ENCODE data around the gene AP2A1. TPM values are rescaled to one million over a fixed set of nuclear protein-coding genes. Genes with fewer than 3 reads are reported as not detected.

The AP2A1 gene
- total RNA-seq, 1 experiment from 2014 or later: 46.5 TPM

DNA sequence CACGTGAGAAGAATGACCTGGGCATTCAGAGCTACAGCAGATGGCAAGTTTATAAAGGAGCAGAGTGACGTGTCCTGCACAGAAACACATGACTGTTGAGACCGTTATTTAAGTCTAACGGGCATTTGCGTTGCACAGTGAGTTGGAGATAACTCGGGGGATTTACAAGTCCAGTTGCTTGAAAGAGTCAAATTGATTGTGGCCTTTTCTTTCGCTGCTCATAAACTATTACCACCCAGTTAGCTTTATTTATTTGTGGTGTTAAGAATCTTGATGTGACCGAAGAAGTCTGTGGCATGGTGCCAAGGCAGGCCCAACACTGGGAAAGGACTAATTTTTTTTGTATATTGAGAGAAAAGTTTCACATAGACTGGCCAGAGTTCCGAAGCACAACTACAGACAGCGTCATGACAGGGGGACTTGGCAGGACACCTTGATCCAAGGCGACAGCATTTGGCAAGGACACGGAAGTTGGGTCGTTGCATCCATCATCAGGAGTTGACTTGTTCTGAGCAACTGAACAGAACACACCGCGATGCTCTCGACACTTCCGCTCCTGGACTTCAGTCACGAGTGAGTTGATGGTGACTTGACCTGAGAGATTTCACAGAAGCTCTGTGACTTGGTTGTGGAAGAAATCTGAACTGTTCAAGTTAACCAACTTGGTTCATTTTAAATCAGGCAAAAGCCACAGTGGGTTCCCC lies 72.2 kb downstream of the AP2A1 start:
- DNase-seq (ENCODE audit: low read depth): no peak

GRCh38 chr19:49839713-49840112 lies 72.9 kb downstream of the AP2A1 start:
- no peak for DNase-seq (ENCODE audit: low read depth)

DNA sequence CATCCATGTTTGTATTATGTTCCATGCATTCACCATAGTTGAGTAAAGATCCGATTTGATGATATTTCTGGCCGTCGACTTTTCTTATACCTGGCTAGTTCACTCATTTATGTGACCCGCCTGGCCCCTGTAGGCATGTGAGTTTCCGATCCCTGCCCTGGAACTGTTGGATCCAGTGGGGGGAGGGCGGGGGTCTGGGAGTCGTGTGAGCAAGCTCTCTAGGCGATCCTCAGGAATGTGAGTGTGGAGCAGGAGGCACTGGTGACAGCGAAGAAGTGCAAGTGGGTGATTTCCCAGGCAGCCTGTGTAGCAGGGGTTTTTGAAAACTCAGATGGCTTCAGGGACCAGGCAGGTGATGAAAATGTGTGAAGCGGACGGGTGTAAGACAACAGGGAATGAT lies 73.5 kb downstream of the AP2A1 start:
- no peak for DNase-seq (ENCODE audit: low read depth)

- DNase-seq (ENCODE audit: low read depth): no peak
These were observed 74.0 kb downstream of the AP2A1 start for GRCh38 chr19:49840736-49841249.

DNA sequence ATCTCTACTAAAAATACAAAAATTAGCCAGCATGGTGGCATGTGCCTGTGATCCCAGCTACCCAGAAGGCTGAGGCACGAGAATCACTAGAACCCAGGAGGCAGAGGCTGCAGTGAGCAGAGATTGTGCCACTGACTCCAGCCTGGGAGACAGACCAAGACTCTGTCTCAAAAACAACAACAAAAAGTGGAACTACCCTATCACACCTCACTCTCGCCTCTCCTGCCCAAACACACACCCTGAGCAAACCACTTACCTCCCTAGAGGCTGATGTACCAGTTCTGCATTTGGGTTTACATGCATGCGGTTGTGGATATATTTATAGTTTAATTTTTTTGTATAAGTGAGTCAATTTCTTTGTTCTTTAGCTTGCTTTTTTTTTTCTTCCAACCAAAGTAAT lies 76.5 kb downstream of the AP2A1 start:
- DNase-seq (ENCODE audit: low read depth): no peak

DNA sequence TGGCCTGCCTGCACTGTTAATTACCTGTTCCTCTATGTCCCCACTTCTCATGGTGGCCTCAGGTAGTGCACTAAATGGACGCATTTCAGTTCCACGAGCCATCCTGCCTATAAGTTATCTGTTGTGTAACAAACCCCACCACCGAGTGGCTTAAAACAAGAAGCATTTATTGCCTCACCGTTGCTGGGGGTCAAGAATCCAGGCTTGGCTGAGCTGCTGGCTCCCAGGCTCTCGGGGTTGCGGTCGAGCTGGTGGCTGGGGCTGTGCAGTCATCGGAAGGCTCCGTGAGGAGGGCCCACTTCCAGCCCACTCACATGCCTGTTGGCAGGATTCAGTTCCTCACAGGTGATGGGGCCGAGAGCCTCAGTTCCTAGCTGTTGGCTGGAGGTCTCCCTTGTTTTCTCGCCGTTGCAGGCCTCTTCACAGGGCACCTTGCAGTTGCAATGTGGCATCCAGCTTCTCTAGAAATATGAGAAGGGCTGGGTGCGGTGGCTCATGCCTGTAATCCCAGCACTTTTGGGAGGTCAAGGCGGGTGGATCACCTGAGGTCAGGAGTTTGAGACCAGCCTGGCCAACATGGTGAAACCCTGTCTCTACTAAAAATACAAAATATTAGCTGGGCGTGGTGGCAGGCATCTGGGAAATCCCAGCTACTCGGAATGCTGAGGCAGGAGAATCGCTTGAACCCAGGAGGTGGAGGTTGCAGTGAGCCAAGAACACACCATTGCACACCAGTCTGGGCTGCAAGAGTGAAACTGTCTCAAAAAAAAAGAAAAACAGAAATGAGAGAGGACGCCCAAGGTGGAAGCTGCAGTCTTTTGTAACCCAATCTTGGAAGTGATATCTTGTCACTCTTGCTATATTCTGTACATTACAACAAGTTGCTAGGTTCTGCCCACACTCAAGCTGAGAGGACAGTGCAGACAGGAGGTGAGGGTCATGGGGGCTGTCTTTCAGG lies 77.6 kb downstream of the AP2A1 start:
- DNase-seq (ENCODE audit: low read depth): peak; percentile 61

DNA sequence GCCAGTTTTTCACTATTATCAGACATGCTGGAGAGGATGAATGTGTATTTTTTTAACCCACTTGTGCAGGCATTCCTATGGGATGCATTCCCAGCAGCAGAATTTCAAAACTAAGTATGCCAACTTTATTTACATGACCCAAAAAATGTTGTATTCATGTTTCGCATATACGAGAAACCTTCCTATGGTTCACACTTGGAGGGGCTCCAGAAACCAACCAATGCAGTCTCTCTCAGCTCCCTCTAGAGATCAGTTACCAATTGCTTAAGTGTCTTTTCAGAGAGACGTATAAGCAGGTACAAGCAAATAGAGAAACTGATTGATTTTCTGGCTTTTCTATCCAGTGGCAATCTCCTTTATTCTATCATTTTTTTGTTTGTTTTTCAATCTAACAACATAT lies 78.6 kb downstream of the AP2A1 start:
- DNase-seq (ENCODE audit: low read depth): no peak

DNA sequence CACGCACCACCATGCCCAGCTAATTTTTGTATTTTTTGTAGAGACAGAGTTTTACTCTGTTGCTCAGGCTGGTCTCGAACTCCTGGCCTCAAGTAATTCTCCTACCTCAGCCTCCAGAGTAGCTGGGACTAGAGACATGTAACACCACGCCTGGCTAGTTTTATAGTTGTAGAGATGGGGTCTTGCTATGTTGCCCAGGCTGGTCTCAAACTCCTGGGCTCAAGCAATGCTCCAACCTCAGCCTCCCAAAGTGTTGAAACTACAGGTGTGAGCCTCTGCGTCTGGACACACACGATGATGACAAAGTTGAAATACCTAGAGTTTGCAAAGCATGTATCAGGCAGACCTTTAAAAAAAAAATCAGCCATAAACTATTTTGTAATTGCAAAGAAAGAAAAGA lies 79.6 kb downstream of the AP2A1 start:
- DNase-seq (ENCODE audit: low read depth): no peak

DNA sequence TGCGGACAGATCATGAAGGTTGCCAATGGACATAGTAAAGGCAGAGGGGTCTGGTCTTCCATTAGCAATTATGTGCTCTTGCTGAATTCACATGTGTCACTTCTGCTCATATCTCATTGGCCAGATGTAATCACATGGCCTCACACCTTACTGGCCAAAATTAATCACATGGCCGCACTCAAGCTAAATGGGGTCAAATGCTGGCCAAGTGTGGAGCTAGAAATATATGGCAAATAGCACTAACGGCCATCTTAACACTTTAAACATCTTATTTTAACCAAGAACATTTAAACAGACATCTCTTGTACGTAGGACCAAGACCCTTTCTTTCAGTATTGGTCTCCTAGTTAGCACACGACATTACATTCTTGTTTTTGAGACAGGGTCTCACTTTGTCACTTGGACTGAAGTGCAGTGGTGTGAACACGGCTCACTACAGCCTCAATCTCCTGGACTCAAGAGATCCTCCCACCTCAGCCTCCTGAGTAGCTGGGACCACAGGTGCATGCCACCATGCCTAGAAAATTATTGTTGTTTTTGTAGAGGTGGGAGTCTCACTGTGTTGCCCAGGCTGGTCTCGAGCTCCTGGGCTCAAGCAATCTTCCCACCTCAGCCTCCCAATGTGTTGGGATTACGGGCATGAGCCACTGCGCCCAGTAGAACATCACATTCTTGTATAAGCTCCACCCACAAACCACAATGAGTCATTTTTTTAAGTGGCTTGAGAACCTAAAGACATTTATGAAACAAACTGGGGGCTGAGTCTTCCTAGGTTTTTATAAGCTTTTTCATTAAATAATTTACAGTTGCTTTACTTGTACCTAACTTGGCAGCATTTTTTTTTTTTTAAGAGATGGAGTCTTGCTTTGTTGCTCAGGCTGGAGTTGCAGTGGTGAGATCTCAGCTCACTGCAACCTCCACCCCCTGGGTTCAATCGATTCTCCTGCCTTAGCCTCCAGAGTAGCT lies 81.2 kb downstream of the AP2A1 start:
- DNase-seq (ENCODE audit: low read depth): peak; percentile 87

- DNase-seq (ENCODE audit: low read depth): no peak
These were observed 82.1 kb downstream of the AP2A1 start for GRCh38 chr19:49848938-49849337.

DNA sequence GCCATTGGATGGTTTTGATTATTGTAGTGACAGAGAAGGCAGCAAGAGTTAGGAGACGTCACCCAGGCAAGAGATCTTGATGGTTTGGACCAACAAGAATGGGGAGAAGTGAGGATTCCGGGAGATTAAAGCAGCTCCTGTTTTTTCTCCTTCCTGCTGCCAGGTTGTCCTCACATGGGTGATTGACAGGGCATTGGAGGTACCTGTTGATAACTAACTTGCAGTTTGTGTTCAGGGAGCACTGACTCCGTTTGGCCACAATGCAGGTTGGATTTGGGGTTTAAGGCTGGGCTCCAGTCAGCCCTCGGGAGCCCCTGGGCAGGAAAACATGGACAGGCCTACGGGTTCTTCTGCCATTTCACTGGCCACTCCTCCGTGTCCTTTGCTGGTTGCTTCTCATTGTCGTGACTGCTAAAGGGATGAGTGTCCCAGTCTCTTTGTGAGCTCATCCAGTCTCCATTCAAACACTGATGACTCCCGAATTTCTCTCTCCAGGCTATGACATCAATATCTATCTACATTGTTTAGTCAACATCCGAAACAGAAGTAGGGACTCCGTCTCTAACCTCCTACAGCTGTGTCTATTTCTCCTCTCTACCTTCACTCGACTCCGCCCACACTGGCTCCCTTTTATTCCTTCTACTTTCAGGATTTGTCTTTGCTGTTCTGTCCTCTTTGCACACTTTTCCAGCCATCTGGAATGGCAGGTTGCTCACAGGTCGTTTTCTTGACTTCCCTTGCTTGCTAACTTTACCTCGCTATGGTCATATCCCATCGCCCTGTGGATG lies 82.8 kb downstream of the AP2A1 start:
- no peak for DNase-seq (ENCODE audit: low read depth)

GRCh38 chr19:49850221-49850486 lies 83.4 kb downstream of the AP2A1 start:
- DNase-seq (ENCODE audit: low read depth): no peak

DNA sequence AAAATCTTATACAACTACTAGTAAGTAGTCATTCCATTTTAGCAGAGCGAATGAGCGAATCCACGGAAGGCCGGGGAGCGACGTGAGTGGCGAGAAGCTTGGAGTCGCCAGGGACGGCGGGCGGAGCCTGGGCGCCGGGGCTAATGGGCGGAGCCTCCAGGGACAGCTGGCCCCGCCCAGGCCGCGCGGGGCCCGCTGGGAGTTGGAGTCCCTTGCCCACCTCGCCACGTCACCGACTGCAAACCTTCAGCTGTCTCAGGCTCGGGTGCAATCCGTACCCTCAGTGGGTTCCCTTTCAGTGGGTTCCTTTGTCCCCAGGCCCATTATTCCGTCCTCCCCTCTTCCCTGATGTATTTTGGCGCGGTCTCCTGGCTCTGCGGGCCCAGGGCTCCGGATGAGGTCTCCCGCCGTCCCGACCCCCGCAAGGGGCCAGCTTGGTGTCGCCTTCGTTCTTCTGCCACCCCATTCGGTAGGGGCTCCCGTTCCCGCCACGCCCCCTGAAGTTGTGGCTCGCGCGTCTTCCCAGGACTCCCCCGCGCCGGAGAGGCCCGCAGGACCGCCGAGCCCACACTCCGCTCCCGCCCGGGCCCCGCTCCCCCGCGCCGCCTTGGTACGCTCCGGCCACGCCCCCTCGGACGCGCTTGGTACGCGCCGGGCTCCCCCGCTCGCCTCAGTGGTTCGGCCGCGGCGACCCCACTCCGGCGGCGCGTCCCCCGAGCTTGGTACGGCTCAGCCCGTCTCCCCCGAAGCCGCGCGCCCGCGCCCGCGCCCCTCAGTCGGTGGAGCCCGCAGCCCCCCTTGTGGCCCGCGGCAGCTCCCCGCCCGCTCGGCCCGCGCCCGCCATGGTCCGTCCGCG lies 83.9 kb downstream of the AP2A1 start, which contains the start of gene PTOV1:
PTOV1 (plus strand) TSS at position 673 of the 856 bp plus-strand sequence.
- peak; percentile 94 for DNase-seq (ENCODE audit: low read depth)

GRCh38 chr19:49851456-49852259 lies 84.9 kb downstream of the AP2A1 start:
- peak; percentile 33 for DNase-seq (ENCODE audit: low read depth)

DNA sequence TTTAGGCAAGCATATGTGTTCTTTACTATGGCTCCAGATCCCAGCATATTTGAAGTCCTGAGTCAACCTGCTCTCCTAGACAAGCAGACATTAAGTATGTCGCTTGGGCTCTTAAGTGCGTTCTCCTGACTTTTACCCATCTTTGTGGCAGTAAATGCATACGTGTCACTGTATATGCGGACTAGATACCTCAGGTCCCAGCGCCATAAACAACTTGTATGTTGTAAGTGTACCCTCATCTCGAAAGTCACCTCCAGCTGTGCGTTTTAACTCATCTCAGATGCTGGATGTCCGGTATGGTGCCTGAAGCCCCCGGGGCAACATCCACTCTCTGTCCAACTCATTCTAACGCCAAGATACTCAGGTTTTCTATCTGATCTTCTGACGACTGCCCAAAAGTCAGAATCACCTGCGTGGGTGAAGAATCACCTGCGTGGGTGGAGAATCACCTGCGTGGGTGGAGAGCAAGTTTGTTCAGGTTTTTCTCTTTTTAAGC lies 85.9 kb downstream of the AP2A1 start:
- DNase-seq (ENCODE audit: low read depth): no peak

DNA sequence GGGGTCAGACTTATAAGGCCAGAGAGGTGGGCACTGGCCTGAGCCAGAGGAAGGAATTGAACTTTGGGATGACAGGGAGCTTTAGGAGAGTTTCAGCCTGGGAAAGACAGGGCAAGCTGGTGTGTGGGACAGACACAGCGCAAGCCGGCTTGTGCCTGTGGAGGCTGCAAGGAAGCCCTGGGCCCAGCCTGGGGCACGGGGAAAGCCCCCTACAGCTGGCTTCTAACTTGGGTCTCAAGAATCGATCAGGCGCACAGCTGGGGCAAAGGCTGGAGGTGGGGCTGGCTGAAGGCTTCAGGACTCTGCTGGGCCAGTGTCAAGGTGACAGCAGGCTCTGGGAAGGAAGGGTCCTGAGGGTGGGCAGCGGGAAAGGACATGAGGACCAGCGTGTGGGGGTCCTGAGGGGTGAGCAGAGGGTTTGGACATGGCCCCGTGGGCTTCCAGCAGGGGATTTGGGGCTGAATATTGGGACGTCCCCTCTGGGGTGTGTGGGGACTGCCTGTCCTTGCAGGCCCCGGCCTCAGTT lies 87.1 kb downstream of the AP2A1 start:
- no peak for DNase-seq (ENCODE audit: low read depth)

- DNase-seq (ENCODE audit: low read depth): no peak
These were observed 87.8 kb downstream of the AP2A1 start for GRCh38 chr19:49854378-49855263.

GRCh38 chr19:49855277-49855675 lies 88.5 kb downstream of the AP2A1 start:
- DNase-seq (ENCODE audit: low read depth): no peak

Data from Daoy (cell line).